ENCODE data around the gene ACAP3. TPM values are rescaled to one million over a fixed set of nuclear protein-coding genes. Genes with fewer than 3 reads are reported as not detected.

The ACAP3 gene
- total and polyA plus RNA-seq, 2 experiments from 2014 or later: 59.1 to 63.6 TPM

DNA sequence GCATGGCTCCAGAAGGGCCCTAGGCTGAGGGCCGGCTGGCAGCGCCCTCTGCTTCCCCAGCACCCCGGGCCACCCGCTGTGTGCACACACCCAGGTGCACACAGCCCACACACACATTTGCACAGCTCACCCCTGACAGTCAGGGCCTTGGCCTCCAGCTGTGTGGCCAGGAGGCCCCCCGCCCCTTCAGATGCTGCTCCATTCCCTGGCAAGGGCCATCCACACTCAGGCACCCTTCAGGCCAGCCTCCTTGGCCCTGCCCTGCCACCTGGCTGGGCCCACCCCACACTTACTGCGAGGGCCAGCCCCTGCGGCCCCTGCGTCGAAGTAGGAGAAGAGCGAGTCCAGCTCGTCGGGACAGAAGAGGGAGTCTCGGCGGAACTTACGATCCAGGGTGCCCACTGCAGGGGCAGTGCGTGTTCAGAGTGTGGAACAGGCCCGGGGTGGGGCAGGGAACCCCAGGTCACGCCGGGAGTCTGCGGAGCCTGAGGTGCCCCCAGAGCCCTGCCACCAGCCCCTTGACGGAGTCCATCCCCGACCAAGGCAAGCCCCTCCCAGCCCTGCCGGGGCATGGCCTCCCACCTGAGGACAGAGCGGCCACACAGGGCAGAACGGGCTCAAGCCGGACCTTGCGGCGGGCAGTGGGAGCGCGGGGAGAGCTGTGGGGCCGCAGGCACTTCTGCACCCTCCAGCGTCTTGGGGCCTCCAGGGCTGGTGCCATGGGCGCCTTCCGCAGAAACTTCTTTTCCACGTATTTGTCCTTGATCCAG, 12.4 kb downstream of the ACAP3 start:
- Histone ChIP-seq H3K27me3 (no peaks in the 10 kb centered on the region), H3K27ac (no peak overlapping the region), H3K4me3 (no peak overlapping the region), H3K36me3 (no peaks in the 10 kb centered on the region), H3K9me3 (ENCODE audit: low read depth) (no peaks in the 10 kb centered on the region), H3K4me1 (ENCODE audit: low read depth) (no peaks in the 10 kb centered on the region)
- TF ChIP-seq, protein P1, sequence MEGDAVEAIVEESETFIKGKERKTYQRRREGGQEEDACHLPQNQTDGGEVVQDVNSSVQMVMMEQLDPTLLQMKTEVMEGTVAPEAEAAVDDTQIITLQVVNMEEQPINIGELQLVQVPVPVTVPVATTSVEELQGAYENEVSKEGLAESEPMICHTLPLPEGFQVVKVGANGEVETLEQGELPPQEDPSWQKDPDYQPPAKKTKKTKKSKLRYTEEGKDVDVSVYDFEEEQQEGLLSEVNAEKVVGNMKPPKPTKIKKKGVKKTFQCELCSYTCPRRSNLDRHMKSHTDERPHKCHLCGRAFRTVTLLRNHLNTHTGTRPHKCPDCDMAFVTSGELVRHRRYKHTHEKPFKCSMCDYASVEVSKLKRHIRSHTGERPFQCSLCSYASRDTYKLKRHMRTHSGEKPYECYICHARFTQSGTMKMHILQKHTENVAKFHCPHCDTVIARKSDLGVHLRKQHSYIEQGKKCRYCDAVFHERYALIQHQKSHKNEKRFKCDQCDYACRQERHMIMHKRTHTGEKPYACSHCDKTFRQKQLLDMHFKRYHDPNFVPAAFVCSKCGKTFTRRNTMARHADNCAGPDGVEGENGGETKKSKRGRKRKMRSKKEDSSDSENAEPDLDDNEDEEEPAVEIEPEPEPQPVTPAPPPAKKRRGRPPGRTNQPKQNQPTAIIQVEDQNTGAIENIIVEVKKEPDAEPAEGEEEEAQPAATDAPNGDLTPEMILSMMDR (IDR thresholded peaks at IDR 0.05; ENCODE audit: low read depth, low read length): no peak
- no peak for DNase-seq (ENCODE audit: low read depth in 1 of 2, low spot score in 1 of 2)

DNA sequence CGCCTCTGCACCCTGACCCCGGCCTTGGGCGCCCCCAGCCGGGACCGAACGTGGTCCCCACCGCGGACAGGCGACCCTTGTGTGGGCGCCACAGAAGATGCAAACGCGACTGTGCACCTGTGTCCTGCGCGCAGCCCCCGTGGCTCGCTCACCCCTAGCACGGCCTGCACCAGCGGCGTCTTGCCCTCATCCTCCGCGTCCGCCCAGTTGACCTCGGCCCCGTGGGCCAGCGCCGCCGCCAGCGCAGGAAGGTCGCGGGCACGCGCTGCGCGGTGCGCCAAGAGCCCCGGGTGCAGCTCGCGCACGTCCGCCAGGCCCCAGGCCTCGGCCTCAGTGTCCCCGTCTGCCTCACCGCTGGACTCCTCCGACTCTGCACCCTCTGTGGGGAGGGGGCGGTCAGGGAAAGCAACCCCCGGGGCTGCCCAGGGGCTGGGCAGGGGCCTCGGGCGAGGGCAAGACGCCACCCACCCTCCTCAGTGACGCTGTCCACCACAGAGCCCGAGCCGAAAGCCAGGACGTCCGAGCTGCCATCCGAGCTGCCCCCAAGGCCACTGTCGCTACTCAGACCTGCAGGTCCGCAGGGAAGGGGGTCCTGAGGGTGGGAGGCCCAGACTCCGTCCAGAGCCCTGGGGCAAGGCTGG, 13.4 kb downstream of the ACAP3 start:
- Histone ChIP-seq H3K9me3 (ENCODE audit: low read depth) (no peaks in the 10 kb centered on the region), H3K27me3 (no peaks in the 10 kb centered on the region), H3K4me3 (no peak overlapping the region), H3K36me3 (no peaks in the 10 kb centered on the region), H3K4me1 (ENCODE audit: low read depth) (no peaks in the 10 kb centered on the region), H3K27ac (no peak overlapping the region)
- no peak for DNase-seq (ENCODE audit: low read depth in 1 of 2, low spot score in 1 of 2)
- TF ChIP-seq, protein P1 (IDR thresholded peaks at IDR 0.05; ENCODE audit: low read depth, low read length): no peak

DNA sequence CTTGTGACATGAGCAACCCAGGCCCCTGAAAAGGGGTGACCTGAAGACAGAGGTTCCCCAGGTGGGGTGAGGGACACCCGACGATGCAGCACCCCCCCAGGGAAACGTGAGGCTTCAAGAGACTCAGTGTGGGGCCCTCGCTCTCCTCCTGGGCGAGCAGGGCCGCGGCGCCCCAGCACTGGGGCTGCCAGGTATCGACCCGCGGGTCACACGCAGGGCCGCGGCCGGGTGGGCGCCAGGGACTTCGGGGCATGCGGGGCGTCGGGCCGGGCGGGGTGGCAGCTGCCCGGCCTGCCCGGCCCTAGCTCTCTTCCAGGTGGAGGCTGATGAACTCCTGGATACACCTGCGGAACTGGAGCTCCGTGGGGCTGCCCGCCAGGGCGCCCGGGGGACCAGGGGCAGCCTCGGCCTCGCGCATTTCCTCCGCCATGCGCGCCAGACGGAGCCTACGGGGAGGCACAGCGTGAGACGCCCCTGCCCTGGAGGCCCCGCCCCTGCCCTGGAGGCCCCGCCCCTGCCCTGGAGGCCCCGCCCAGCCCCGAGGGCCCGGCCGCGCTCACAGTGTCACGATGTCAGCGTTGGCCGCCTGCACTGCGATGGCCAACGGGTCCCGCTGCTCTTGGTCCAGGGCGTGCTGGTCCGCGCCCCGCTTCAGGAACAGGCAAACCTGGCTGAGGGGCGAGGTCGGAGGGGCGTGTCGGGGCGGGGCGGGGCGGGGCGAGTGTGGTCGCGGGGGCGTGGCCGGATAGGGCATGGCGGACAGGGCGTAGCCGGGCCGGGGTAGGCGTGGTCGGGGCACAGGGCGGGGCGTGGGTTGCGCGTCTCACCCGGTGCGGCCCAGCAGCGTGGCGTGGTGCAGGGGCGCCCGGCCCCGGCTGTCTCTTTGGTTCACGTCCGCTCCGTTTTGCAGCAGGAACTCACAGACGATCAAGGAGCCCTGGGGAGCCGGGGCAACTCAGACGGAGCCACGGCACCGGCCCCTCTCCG, 14.2 kb downstream of the ACAP3 start:
- DNase-seq (ENCODE audit: low read depth in 1 of 2, low spot score in 1 of 2): no peak

DNA sequence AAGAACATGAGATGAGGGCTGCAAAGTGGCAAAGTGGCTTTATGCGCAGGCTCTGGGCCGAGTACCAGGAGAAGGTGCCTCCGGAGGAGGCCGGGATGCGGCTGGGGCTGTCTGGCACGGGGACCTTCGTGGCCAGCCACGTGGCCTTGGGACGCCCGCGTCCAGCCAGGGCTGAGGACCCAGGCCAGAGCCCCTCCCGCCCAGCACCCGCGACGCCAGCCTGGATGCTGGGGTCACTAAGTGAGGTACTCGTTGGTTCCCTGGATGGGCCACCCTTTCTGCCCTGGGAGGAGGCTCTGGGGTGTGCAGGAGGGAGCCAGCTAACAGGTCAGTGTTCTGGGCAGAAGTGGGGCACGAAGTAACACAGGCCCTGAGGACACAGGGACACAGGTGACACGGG, 14.9 kb downstream of the ACAP3 start:
- DNase-seq (ENCODE audit: low read depth in 1 of 2, low spot score in 1 of 2): no peak
- H3K9me3 ChIP-seq (ENCODE audit: low read depth): no peaks in the 10 kb centered on the region
- no peaks in the 10 kb centered on the region for H3K4me1 ChIP-seq (ENCODE audit: low read depth)
- H3K36me3 ChIP-seq: no peaks in the 10 kb centered on the region
- H3K27me3 ChIP-seq: no peaks in the 10 kb centered on the region
- TF ChIP-seq, protein P1 (IDR thresholded peaks at IDR 0.05; ENCODE audit: low read depth, low read length): no peak
- H3K27ac ChIP-seq: no peak overlapping the region
- no peak overlapping the region for H3K4me3 ChIP-seq

More for the DNA sequence above, 14.2 kb downstream of the ACAP3 start:
- Histone ChIP-seq H3K4me1 (ENCODE audit: low read depth) (no peaks in the 10 kb centered on the region), H3K36me3 (no peaks in the 10 kb centered on the region), H3K27me3 (no peaks in the 10 kb centered on the region), H3K4me3 (no peak overlapping the region), H3K27ac (no peak overlapping the region), H3K9me3 (ENCODE audit: low read depth) (no peaks in the 10 kb centered on the region)
- TF ChIP-seq, protein P1 (IDR thresholded peaks at IDR 0.05; ENCODE audit: low read depth, low read length): no peak

DNA sequence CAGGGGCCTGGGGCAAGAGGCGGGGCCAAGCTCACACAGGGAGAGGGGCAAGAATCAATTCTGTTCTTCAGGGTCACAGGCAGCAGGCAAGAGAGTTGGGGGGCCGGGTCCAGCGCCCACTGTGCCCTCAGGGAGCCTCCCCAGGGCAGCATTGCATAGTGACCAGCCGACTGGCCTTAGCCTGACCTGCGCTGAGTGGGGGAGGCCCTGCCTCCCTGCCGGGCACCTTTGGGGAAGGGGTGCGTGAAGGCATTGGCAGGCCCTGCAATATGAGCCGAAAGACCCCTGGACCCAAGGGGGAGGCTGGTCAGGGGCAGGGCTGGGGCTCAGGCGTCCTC, 15.3 kb downstream of the ACAP3 start:
- H3K4me3 ChIP-seq: no peak overlapping the region
- no peaks in the 10 kb centered on the region for H3K36me3 ChIP-seq
- H3K4me1 ChIP-seq (ENCODE audit: low read depth): no peaks in the 10 kb centered on the region
- H3K27me3 ChIP-seq: no peaks in the 10 kb centered on the region
- H3K9me3 ChIP-seq (ENCODE audit: low read depth): no peaks in the 10 kb centered on the region
- TF ChIP-seq, protein P1 (IDR thresholded peaks at IDR 0.05; ENCODE audit: low read depth, low read length): no peak
- DNase-seq (ENCODE audit: low read depth in 1 of 2, low spot score in 1 of 2): no peak
- no peak overlapping the region for H3K27ac ChIP-seq

All from cardiac muscle cell (in vitro differentiated cells and primary cell).